Measurements from ENCODE around the gene DONSON.

The DONSON gene

DNA sequence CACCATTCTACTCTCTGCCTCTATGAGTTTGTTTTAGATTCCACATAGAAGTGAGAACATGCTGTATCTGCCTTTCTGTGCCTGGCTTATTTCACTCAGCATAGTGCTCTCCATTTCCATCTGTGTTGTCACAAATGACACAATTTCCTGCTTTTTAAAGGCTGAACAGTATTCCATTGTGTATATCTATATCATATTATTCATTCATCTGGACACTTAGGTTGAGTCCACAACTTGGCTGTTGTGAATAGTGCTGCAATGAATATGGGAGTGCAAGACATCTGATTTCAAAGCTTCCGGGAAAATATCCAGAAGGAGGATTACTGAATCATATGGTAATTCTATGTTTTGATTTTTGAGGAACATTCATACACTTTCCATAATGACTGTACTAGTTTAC, 20.1 kb upstream of the DONSON start:
- TF ChIP-seq ZFX (IDR thresholded peaks at IDR 0.05; ENCODE audit: borderline replicate concordance) (no peak), CTCF (IDR thresholded peaks at IDR 0.05) (no peak)
- H3K27ac ChIP-seq, result no peak overlapping the region

GRCh38 chr21:33598051-33598450, 9.6 kb upstream of the DONSON start:
- TF ChIP-seq ZFX (IDR thresholded peaks at IDR 0.05; ENCODE audit: borderline replicate concordance) (no peak), CTCF (IDR thresholded peaks at IDR 0.05) (no peak)
- no peak overlapping the region for H3K27ac ChIP-seq

GRCh38 chr21:33587792-33588484, 546 bp downstream of the DONSON start:
- peak overlapping the region; percentile 80 for H3K27ac ChIP-seq
- peak; percentile 13; the same call in 1 of the 2 replicates for TF ChIP-seq CTCF (IDR thresholded peaks at IDR 0.05)
- no peak for TF ChIP-seq ZFX (IDR thresholded peaks at IDR 0.05; ENCODE audit: borderline replicate concordance)

GRCh38 chr21:33586927-33587326, 1.6 kb downstream of the DONSON start:
- TF ChIP-seq ZFX (IDR thresholded peaks at IDR 0.05; ENCODE audit: borderline replicate concordance) (no peak), CTCF (IDR thresholded peaks at IDR 0.05) (no peak)
- H3K27ac ChIP-seq, result no peak overlapping the region

DNA sequence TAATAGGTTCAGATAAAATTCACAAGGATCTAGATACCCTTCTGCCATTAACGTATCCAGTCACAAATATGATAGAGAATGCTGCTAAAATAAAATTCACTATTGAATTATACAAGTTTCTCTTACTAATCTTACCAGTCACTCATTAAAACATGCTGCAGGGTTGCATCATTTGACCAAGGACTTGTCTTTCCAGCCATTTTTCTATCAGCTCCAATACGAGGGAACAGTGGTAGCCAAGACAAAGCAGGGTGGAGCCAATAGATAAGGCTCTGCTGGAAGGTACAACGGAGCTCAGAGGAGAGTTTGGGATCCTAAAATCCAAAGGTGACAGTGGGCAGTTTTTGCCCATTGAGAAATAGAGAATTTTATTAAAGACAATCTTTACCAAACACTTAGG, 4.0 kb downstream of the DONSON start:
- no peak overlapping the region for H3K27ac ChIP-seq
- TF ChIP-seq CTCF (IDR thresholded peaks at IDR 0.05), result no peak
- TF ChIP-seq ZFX (IDR thresholded peaks at IDR 0.05; ENCODE audit: borderline replicate concordance), result no peak

GRCh38 chr21:33578959-33579542, 9.4 kb downstream of the DONSON start:
- peak overlapping the region; percentile 55 for H3K27ac ChIP-seq
- TF ChIP-seq CTCF (IDR thresholded peaks at IDR 0.05), result no peak
- no peak for TF ChIP-seq ZFX (IDR thresholded peaks at IDR 0.05; ENCODE audit: borderline replicate concordance)

DNA sequence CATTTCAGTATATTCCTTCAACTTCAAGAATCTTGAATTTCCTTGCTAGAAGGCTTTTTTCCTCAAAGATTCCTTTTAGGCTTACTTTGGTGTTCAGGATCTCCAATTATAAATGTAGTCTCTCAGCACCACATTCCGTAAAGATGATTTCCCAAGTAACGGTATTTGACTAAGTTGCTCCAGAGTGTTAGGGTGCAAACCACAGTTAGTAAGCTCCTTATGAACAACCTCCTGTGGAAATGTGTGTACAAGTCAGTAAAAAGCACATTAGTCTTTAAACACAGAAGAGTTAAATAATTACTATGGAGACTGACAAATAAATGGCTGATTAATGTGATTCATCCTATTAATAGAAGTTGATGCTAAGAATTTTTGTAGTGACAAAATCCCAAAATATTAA, 10.3 kb downstream of the DONSON start:
- peak overlapping the region; percentile 55 for H3K27ac ChIP-seq

DNA sequence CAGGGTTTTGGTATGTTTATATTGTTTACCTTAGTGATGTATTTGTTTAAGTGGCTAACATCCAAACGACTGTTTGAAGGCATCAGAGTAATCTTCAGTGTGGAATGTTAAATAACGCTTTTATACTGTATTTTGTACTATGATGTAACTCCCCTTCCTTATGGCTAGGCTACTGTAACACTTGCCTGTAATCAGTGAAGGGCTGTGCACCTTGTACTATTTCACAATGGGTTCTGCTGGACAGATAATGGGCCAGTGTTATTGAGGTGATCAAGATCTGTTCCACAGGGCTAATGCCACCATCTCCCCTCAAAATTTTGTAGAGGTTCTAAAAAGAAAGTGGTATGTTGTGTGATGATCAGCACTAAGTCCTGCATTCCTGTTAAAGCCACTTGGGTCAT, 11.7 kb downstream of the DONSON start:
- peak overlapping the region; percentile 45 for H3K27ac ChIP-seq

More for the DNA sequence above, 10.3 kb downstream of the DONSON start:
- no peak for TF ChIP-seq CTCF (IDR thresholded peaks at IDR 0.05)
- no peak for TF ChIP-seq ZFX (IDR thresholded peaks at IDR 0.05; ENCODE audit: borderline replicate concordance)
